Tibial nerve (tissue), 4 donors: ENCODE data around the gene HOXC4. TPM values are rescaled to one million over a fixed set of nuclear protein-coding genes. Genes with fewer than 3 reads are reported as not detected.
A peak's percentile ranks its signal among the peaks of the same experiment; 100 is the strongest.

Source experiments
- DNase-seq, 2 donors: peaks; one replicate each; pipeline ENCODE4 v3.0.0-alpha.2; 2019; ENCODE audit warnings: low spot score in 2 of 2
- H3K27ac ChIP-seq, 4 donors: fragments of 200-600 bp; sonication (generic) in 3 of 4; one replicate each; pipeline ENCODE4 v1.5.1; 2017 to 2019; ENCODE audit warnings: mild to moderate bottlenecking in 1 of 4
- H3K27me3 ChIP-seq, 2 donors: fragments of 200-600 bp; sonication (generic) in 1 of 2; one replicate each; pipeline versions ENCODE4 v1.5.1 to v1.6.0; 2017 to 2019
- H3K36me3 ChIP-seq, 3 donors: fragments of 200-600 bp; sonication (generic); one replicate each; pipeline ENCODE4 v1.5.1; 2018 to 2019
- H3K4me1 ChIP-seq, 4 donors: fragments of 200-600 bp; sonication (generic) in 3 of 4; one replicate each; pipeline ENCODE4 v1.5.1; 2017 to 2019
- H3K4me3 ChIP-seq, 4 donors: fragments of 200-600 bp; sonication (generic) in 3 of 4; one replicate each; pipeline ENCODE4 v1.5.1; 2017 to 2019; ENCODE audit warnings: mild to moderate bottlenecking in 1 of 4, moderate library complexity in 1 of 4
- H3K9me3 ChIP-seq, 4 donors: fragments of 200-600 bp; sonication (generic) in 3 of 4; one replicate each; pipeline ENCODE4 v1.5.1; 2017 to 2019
- EP300 ChIP-seq, 2 donors: sonication (generic); formaldehyde crosslinking; IDR thresholded peaks; one replicate each; pipeline ENCODE4 v1.6.1; 2017; ENCODE audit warnings: antibody characterized with exemption in 2 of 2, mild to moderate bottlenecking in 1 of 2
- POLR2A ChIP-seq, 2 donors: fragments of 450-650 bp; IDR thresholded peaks; one replicate each; pipeline ENCODE4 v1.6.1; 2017; ENCODE audit warnings: antibody characterized with exemption in 2 of 2, mild to moderate bottlenecking in 2 of 2, moderate library complexity in 2 of 2
- WGBS, 2 donors: methylation state at CpG; one replicate each; pipeline ENCODE4 v1.1.5; 2018; 5-methylcytosine and 5-hydroxymethylcytosine counted together
- total RNA-seq, 4 donors: library from RNA; depleted of rRNA; stranded (reverse); fragments of >200 nt; gene quantifications; one replicate each; pipeline ENCODE4 v1.1.0, GENCODE V29; 2016
- TF ChIP-seq, protein P1 (sequence below), 5 experiments: fragments of 200-600 bp in 3 of 5; fragments of 450-650 bp in 2 of 5; sonication (generic) in 3 of 5; IDR thresholded peaks; one replicate each; pipeline ENCODE4 v1.5.1; 2016 to 2019; ENCODE audit warnings: antibody characterized with exemption in 5 of 5, mild to moderate bottlenecking in 3 of 5, moderate library complexity in 2 of 5

HOXC4 gene
- total RNA-seq, 4 donors from 2014 or later = 2.7 to 8.1 (median 4.1) TPM

DNA sequence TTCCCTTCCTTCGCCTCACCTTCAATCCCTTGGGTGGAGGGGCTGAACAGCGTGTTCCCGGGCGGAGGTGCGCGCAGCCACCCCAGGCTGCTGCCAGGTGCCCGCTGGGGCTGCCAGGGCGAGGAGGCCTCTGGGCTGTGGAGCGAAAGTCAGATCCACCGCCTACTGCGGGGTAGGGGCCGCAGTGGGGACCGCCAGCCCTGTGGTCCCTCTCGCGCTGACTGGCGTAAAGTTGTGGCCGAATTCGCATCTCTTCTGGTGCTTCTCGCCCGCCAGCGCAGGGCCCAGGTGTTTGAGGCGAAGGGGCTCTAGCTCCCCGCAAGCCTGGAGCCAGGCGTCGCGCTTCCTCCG is 6.9 kb upstream of the HOXC4 start:
- DNase-seq = no peak
- Histone ChIP-seq H3K4me1 (peaks cover 0 to 75% (median 11%) of the 10 kb centered on the region in 4 donors), H3K4me3 (peak overlapping the region; percentile 12 to 43 (median 28)), H3K9me3 (no peaks in the 10 kb centered on the region), H3K36me3 (no peaks in the 10 kb centered on the region), H3K27ac (peak overlapping the region; percentile 71 to 89 (median 80)), H3K27me3 (peaks cover 0 to 14% of the 10 kb centered on the region in 2 donors)
- 43 to 45% methylated on average over 27 of the region's 27 CpGs for WGBS, 2 donors
- TF ChIP-seq EP300 (IDR thresholded peaks at IDR 0.05) (no peak), POLR2A (IDR thresholded peaks at IDR 0.05) (no peak)
- TF ChIP-seq, protein P1, sequence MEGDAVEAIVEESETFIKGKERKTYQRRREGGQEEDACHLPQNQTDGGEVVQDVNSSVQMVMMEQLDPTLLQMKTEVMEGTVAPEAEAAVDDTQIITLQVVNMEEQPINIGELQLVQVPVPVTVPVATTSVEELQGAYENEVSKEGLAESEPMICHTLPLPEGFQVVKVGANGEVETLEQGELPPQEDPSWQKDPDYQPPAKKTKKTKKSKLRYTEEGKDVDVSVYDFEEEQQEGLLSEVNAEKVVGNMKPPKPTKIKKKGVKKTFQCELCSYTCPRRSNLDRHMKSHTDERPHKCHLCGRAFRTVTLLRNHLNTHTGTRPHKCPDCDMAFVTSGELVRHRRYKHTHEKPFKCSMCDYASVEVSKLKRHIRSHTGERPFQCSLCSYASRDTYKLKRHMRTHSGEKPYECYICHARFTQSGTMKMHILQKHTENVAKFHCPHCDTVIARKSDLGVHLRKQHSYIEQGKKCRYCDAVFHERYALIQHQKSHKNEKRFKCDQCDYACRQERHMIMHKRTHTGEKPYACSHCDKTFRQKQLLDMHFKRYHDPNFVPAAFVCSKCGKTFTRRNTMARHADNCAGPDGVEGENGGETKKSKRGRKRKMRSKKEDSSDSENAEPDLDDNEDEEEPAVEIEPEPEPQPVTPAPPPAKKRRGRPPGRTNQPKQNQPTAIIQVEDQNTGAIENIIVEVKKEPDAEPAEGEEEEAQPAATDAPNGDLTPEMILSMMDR (IDR thresholded peaks at IDR 0.05) = no peak

- peak overlapping the region; percentile 71 to 89 (median 80) for H3K27ac ChIP-seq
- no peak for DNase-seq
- H3K9me3 ChIP-seq = no peaks in the 10 kb centered on the region
- 29 to 38% methylated on average over 46 to 48 of the region's 61 CpGs for WGBS, 2 donors
- TF ChIP-seq POLR2A (IDR thresholded peaks at IDR 0.05) (no peak), EP300 (IDR thresholded peaks at IDR 0.05) (no peak)
- TF ChIP-seq, protein P1 (IDR thresholded peaks at IDR 0.05) = no peak
- H3K4me3 ChIP-seq = peak overlapping the region; percentile 12 to 43 (median 28)
- H3K4me1 ChIP-seq = peaks cover 0 to 81% (median 11%) of the 10 kb centered on the region in 4 donors
- no peaks in the 10 kb centered on the region for H3K36me3 ChIP-seq
- peaks cover 0 to 14% of the 10 kb centered on the region in 2 donors for H3K27me3 ChIP-seq
Observed at GRCh38 chr12:54047160-54047963, 6.3 kb upstream of the HOXC4 start.

GRCh38 chr12:54047964-54048303 is 5.7 kb upstream of the HOXC4 start:
- 34 to 62% methylated on average over 8 of the region's 8 CpGs for WGBS, 2 donors
- Histone ChIP-seq H3K4me1 (peaks cover 0 to 81% (median 14%) of the 10 kb centered on the region in 4 donors), H3K27ac (peak overlapping the region; percentile 71 to 89 (median 80)), H3K27me3 (peaks cover 0 to 14% of the 10 kb centered on the region in 2 donors), H3K36me3 (no peaks in the 10 kb centered on the region), H3K4me3 (peak overlapping the region in 2 of 4 donors; percentile 12 to 43), H3K9me3 (no peaks in the 10 kb centered on the region)
- TF ChIP-seq EP300 (IDR thresholded peaks at IDR 0.05) (no peak), POLR2A (IDR thresholded peaks at IDR 0.05) (no peak)
- TF ChIP-seq, protein P1 (IDR thresholded peaks at IDR 0.05) = no peak
- DNase-seq = no peak

GRCh38 chr12:54048406-54049093 is 5.1 kb upstream of the HOXC4 start:
- H3K4me1 ChIP-seq = peaks cover 0 to 81% (median 12%) of the 10 kb centered on the region in 4 donors
- H3K9me3 ChIP-seq = no peaks in the 10 kb centered on the region
- H3K4me3 ChIP-seq = no peak overlapping the region
- no peaks in the 10 kb centered on the region for H3K36me3 ChIP-seq
- WGBS, 2 donors = 58 to 61% methylated on average over 3 of the region's 3 CpGs
- H3K27ac ChIP-seq = peak overlapping the region; percentile 71 to 89 (median 80)
- no peak for DNase-seq
- H3K27me3 ChIP-seq = peaks cover 0 to 14% of the 10 kb centered on the region in 2 donors
- TF ChIP-seq EP300 (IDR thresholded peaks at IDR 0.05) = no peak
- no peak for TF ChIP-seq POLR2A (IDR thresholded peaks at IDR 0.05)
- TF ChIP-seq, protein P1 (IDR thresholded peaks at IDR 0.05) = no peak

GRCh38 chr12:54049108-54049507 is 4.5 kb upstream of the HOXC4 start:
- no peak for TF ChIP-seq POLR2A (IDR thresholded peaks at IDR 0.05)
- Histone ChIP-seq H3K27me3 (peaks cover 0 to 17% of the 10 kb centered on the region in 2 donors), H3K27ac (peak overlapping the region in 3 of 4 donors; percentile 45 to 89 (median 88)), H3K9me3 (no peaks in the 10 kb centered on the region), H3K4me3 (no peak overlapping the region), H3K36me3 (no peaks in the 10 kb centered on the region), H3K4me1 (peaks cover 0 to 76% (median 10%) of the 10 kb centered on the region in 4 donors)
- DNase-seq = no peak
- 59 to 61% methylated on average over 6 of the region's 6 CpGs for WGBS, 2 donors
